ENCODE measurements around the gene OPRPN.

GRCh38 chr4:70452946-70453345, 55.2 kb downstream of the OPRPN start:
- TF ChIP-seq EZH2 (IDR thresholded peaks at IDR 0.05; ENCODE audit: borderline replicate concordance, low read length) (no peak), CTCF (IDR thresholded peaks at IDR 0.05; ENCODE audit: low read length) (no peak)
